H9 (cell line): ENCODE data around the gene DNAJC21. TPM values are rescaled to one million over a fixed set of nuclear protein-coding genes. Genes with fewer than 3 reads are reported as not detected.

Experiments used
- DNase-seq: peaks from one replicate; pipeline ENCODE4 v3.0.0-alpha.2; 2017
- H2AFZ ChIP-seq: one replicate; pipeline ENCODE4 v1.6.1; 2013; ENCODE audit warnings: mild to moderate bottlenecking, low read length, control low read depth, moderate library complexity
- H2AK5ac ChIP-seq: 2 replicates; pipeline ENCODE4 v1.6.1; 2013; ENCODE audit warnings: low read length, control low read depth, mixed read lengths; ENCODE audit not compliant: insufficient read length
- H2BK120ac ChIP-seq: one replicate; pipeline ENCODE4 v1.6.1; 2013; ENCODE audit warnings: low read depth, mild to moderate bottlenecking, low read length, control low read depth, inconsistent platforms; ENCODE audit not compliant: poor library complexity, severe bottlenecking
- H2BK12ac ChIP-seq: 2 replicates; pipeline ENCODE4 v1.6.1; 2013; ENCODE audit warnings: low read length, control low read depth, mixed read lengths, low read depth; ENCODE audit not compliant: insufficient read length
- H2BK15ac ChIP-seq: 2 replicates; pipeline ENCODE4 v1.6.1; 2013; ENCODE audit warnings: low read depth, low read length, control low read depth
- H2BK20ac ChIP-seq: one replicate; pipeline ENCODE4 v1.6.1; 2013; ENCODE audit warnings: low read depth, mild to moderate bottlenecking, low read length, control low read depth, inconsistent platforms; ENCODE audit not compliant: poor library complexity, severe bottlenecking
- H2BK5ac ChIP-seq: 2 replicates; pipeline ENCODE4 v1.6.1; 2013; ENCODE audit warnings: low read length, control low read depth, mixed read lengths; ENCODE audit not compliant: insufficient read length
- H3K14ac ChIP-seq: 2 replicates; pipeline ENCODE4 v1.6.1; 2013; ENCODE audit warnings: low read length, control low read depth; ENCODE audit not compliant: insufficient read depth
- H3K18ac ChIP-seq: 2 replicates; pipeline ENCODE4 v1.6.1; 2013; ENCODE audit warnings: low read depth, mild to moderate bottlenecking, mixed read lengths, low read length, control low read depth; ENCODE audit not compliant: insufficient read length
- H3K23ac ChIP-seq: 2 replicates; pipeline ENCODE4 v1.6.1; 2013; ENCODE audit warnings: low read length, control low read depth, mixed read lengths, low read depth; ENCODE audit not compliant: insufficient read length
- H3K23me2 ChIP-seq: 2 replicates; pipeline ENCODE4 v1.6.1; 2013; ENCODE audit warnings: low read depth, mild to moderate bottlenecking, mixed read lengths, low read length, control low read depth; ENCODE audit not compliant: insufficient read length, poor library complexity, severe bottlenecking
- H3K27ac ChIP-seq: 2 replicates; pipeline ENCODE4 v1.5.1; 2013; ENCODE audit warnings: low read length, control low read depth, mixed read lengths, low read depth; ENCODE audit not compliant: insufficient read length
- H3K27me3 ChIP-seq: 2 replicates; pipeline ENCODE4 v1.6.1; 2013; ENCODE audit warnings: low read length, control low read depth, inconsistent platforms; ENCODE audit not compliant: insufficient read depth
- H3K4ac ChIP-seq: 2 replicates; pipeline ENCODE4 v1.6.1; 2013; ENCODE audit warnings: low read depth, mild to moderate bottlenecking, control low read depth, inconsistent platforms, low read length, moderate library complexity
- H3K4me1 ChIP-seq: 2 replicates; pipeline ENCODE4 v1.6.1; 2013; ENCODE audit warnings: low read length, control low read depth, inconsistent platforms; ENCODE audit not compliant: insufficient read depth
- H3K4me2 ChIP-seq: 2 replicates; pipeline ENCODE4 v1.6.1; 2013; ENCODE audit warnings: low read length, control low read depth, mixed read lengths; ENCODE audit not compliant: insufficient read length, insufficient read depth
- H3K56ac ChIP-seq: 2 replicates; pipeline ENCODE4 v1.6.1; 2013; ENCODE audit warnings: low read depth, mild to moderate bottlenecking, mixed read lengths, low read length, control low read depth; ENCODE audit not compliant: insufficient read length
- H3K79me1 ChIP-seq: 2 replicates; pipeline ENCODE4 v1.6.1; 2013; ENCODE audit warnings: low read depth, mild to moderate bottlenecking, moderate library complexity, low read length, control low read depth, inconsistent platforms; ENCODE audit not compliant: insufficient read depth, poor library complexity, severe bottlenecking
- H3K79me2 ChIP-seq: 2 replicates; pipeline ENCODE4 v1.6.1; 2013; ENCODE audit warnings: low read length, control low read depth, inconsistent platforms; ENCODE audit not compliant: insufficient read depth
- H3K9ac ChIP-seq: 2 replicates; pipeline ENCODE4 v1.6.1; 2013; ENCODE audit warnings: low read length, control low read depth, mixed read lengths; ENCODE audit not compliant: insufficient read length; ENCODE audit errors: extremely low read depth
- H3K9me3 ChIP-seq: one replicate; pipeline ENCODE4 v1.6.1; 2013; ENCODE audit warnings: low read depth, low read length, inconsistent platforms; ENCODE audit not compliant: control insufficient read depth
- H3T11ph ChIP-seq: one replicate; pipeline ENCODE4 v1.6.1; 2013; ENCODE audit warnings: mild to moderate bottlenecking, low read length, control low read depth, inconsistent platforms
- H4K20me1 ChIP-seq: one replicate; pipeline ENCODE4 v1.6.1; 2013; ENCODE audit not compliant: control insufficient read depth, insufficient read length, insufficient read depth
- H4K5ac ChIP-seq: 2 replicates; pipeline ENCODE4 v1.6.1; 2013; ENCODE audit warnings: low read depth, mild to moderate bottlenecking, mixed read lengths, low read length, control low read depth; ENCODE audit not compliant: insufficient read length
- H4K8ac ChIP-seq: replicated peaks from 2 replicates; pipeline ENCODE4 v1.6.1; 2013; ENCODE audit warnings: low read length, control low read depth, mixed read lengths, low read depth; ENCODE audit not compliant: insufficient read length
- H4K91ac ChIP-seq: 2 replicates; pipeline ENCODE4 v1.6.1; 2013; ENCODE audit warnings: low read depth, mild to moderate bottlenecking, moderate library complexity, mixed read lengths, low read length, control low read depth; ENCODE audit not compliant: insufficient read length
- H3K27ac Mint-ChIP-seq, 3 experiments: 2 replicates in 2 of 3; 3 replicates in 1 of 3; pipeline ENCODE4 v1.8.0; 2020 to 2021; ENCODE audit warnings: mixed read lengths in 3 of 3, mild to moderate bottlenecking in 1 of 3, moderate library complexity in 1 of 3
- H3K27me3 Mint-ChIP-seq: 2 replicates; pipeline ENCODE4 v1.8.0; 2021; ENCODE audit warnings: low read depth, mild to moderate bottlenecking, moderate library complexity, mixed read lengths
- H3K36me3 Mint-ChIP-seq, 3 experiments: 2 replicates in 2 of 3; 3 replicates in 1 of 3; pipeline ENCODE4 v1.8.0; 2020 to 2021; ENCODE audit warnings: low read depth in 3 of 3, mixed read lengths in 3 of 3; ENCODE audit not compliant: insufficient read depth in 1 of 3
- H3K4me1 Mint-ChIP-seq, 2 experiments: 2 replicates each; pipeline ENCODE4 v1.8.0; 2020; ENCODE audit warnings: mixed read lengths in 2 of 2
- H3K4me3 Mint-ChIP-seq, 2 experiments: 2 replicates in 1 of 2; 3 replicates in 1 of 2; pipeline ENCODE4 v1.8.0; 2020 to 2021; ENCODE audit warnings: mild to moderate bottlenecking in 2 of 2, mixed read lengths in 2 of 2, moderate library complexity in 1 of 2
- H3K9me3 Mint-ChIP-seq, 2 experiments: 2 replicates in 1 of 2; 3 replicates in 1 of 2; pipeline ENCODE4 v1.8.0; 2020; ENCODE audit warnings: mild to moderate bottlenecking in 2 of 2, mixed read lengths in 2 of 2, moderate library complexity in 1 of 2
- CTCF ChIP-seq: fragments of 200-600 bp; sonication (generic); conservative IDR thresholded peaks from 3 replicates; pipeline ENCODE4 v1.8.0; 2021; ENCODE audit warnings: antibody characterized with exemption, mild to moderate bottlenecking
- WGBS: extraction: QIAGEN DNeasy Blood & Tissue Kit; methylation state at CpG from one replicate; pipeline ENCODE4 v1.1.7; 2013; ENCODE audit warnings: missing lambda C conversion rate, low lambda C conversion rate, mixed read lengths; ENCODE audit not compliant: insufficient read length; ENCODE audit errors: extremely low coverage; 5-methylcytosine and 5-hydroxymethylcytosine counted together
- long read RNA-seq: library from polyadenylated mRNA; unstranded; transcript quantifications from one replicate; pipeline ENCODE4 v2.0.0, GENCODE V29; 2020
- total RNA-seq: library from RNA; stranded (reverse); gene quantifications from 2 replicates; pipeline ENCODE4 v1.2.1, GENCODE V29; 2021

DNAJC21 gene
- 44.9 and 50.4 TPM in 2 replicates for total RNA-seq
- long read RNA-seq, full-length matches to known transcripts: 1 of 3 reads
- long read RNA-seq, partial matches to known transcripts: 1 of 3 reads
- long read RNA-seq, other reads (novel, unspliced or antisense): 1 of 3 reads

- Histone ChIP-seq H2AK5ac (no peak within 1 kb of the TSS), H3K23me2 (peaks cover 6% of the 10 kb centered on the region), H2AFZ (no peak within 1 kb of the TSS), H2BK15ac (no peak within 1 kb of the TSS), H3K18ac (peak within 1 kb of the TSS; percentile 33), H4K91ac (no peak within 1 kb of the TSS), H3K79me2 (peaks cover 10% of the 10 kb centered on the region; the same call in 1 of the 2 replicates), H2BK12ac (no peak within 1 kb of the TSS), H3K56ac (no peak within 1 kb of the TSS), H3T11ph (no peak within 1 kb of the TSS), H3K79me1 (peaks cover 10% of the 10 kb centered on the region), H3K23ac (no peak within 1 kb of the TSS), H2BK120ac (no peak within 1 kb of the TSS), H2BK5ac (no peak within 1 kb of the TSS), H4K20me1 (no peaks in the 10 kb centered on the region), H3K9ac (peak within 1 kb of the TSS; percentile 82), H3K4me2 (peak within 1 kb of the TSS; percentile 67), H4K8ac (no peak within 1 kb of the TSS), H4K5ac (no peak within 1 kb of the TSS), H3K4me1 (no peaks in the 10 kb centered on the region; the same call in 1 of the 2 replicates), H3K27ac (no peak within 1 kb of the TSS), H2BK20ac (no peak within 1 kb of the TSS), H3K14ac (peak within 1 kb of the TSS; percentile 78), H3K9me3 (no peaks in the 10 kb centered on the region), H3K4ac (no peak within 1 kb of the TSS), H3K27me3 (no peaks in the 10 kb centered on the region)
- peak; percentile 99 for DNase-seq
- Mint-ChIP-seq H3K9me3 (no peaks in the 10 kb centered on the region; a peak in 1 of 5 replicates), H3K4me3 (peak within 1 kb of the TSS; percentile 98 to 99), H3K27me3 (no peaks in the 10 kb centered on the region), H3K27ac (peak within 1 kb of the TSS; percentile 93 to 99 (median 96)), H3K4me1 (peaks cover 17 to 20% of the 10 kb centered on the region in 2 experiments), H3K36me3 (peaks cover 15 to 43% (median 38%) of the 10 kb centered on the region in 3 experiments)
- WGBS: no CpG with 5 or more reads among the region's 63 CpGs
- TF ChIP-seq CTCF: no peak
Measured at GRCh38 chr5:34929134-34929719, at the start of gene DNAJC21. Gene DNAJC21 (plus strand): TSS chr5:34929559. CDS start chr5:34929820, 261 bp downstream.
